Smooth muscle cell (in vitro differentiated cells): ENCODE results near the gene C1QTNF7. TPM values are rescaled to one million over a fixed set of nuclear protein-coding genes. Genes with fewer than 3 reads are reported as not detected.

Experiments used
- DNase-seq: peaks from one replicate; lab custom pipeline; 2025; ENCODE audit not compliant: unreplicated experiment; lab: John Stamatoyannopoulos, UW
- H2AFZ ChIP-seq: fragments of 200-600 bp; sonication (generic); 2 replicates; pipeline ENCODE4 v1.6.0; 2016; ENCODE audit warnings: antibody characterized with exemption, low read depth, mild to moderate bottlenecking
- H3F3A ChIP-seq: fragments of 200-600 bp; sonication (generic); 2 replicates; pipeline ENCODE4 v1.6.0; 2017; ENCODE audit warnings: antibody characterized with exemption, low read depth
- H3K27ac ChIP-seq: fragments of 200-600 bp; sonication (generic); 2 replicates; pipeline ENCODE4 v1.5.1; 2016; ENCODE audit warnings: low read depth, mild to moderate bottlenecking
- H3K27me3 ChIP-seq: fragments of 200-600 bp; sonication (generic); 2 replicates; pipeline ENCODE4 v1.6.1; 2016; ENCODE audit warnings: low read depth, mild to moderate bottlenecking
- H3K36me3 ChIP-seq: fragments of 200-600 bp; sonication (generic); 2 replicates; pipeline ENCODE4 v1.5.1; 2016; ENCODE audit warnings: low read depth
- H3K4me1 ChIP-seq: fragments of 200-600 bp; sonication (generic); 2 replicates; pipeline ENCODE4 v1.5.1; 2016; ENCODE audit warnings: low read depth
- H3K4me2 ChIP-seq: fragments of 200-600 bp; sonication (generic); 2 replicates; pipeline ENCODE4 v1.6.0; 2016; ENCODE audit warnings: mild to moderate bottlenecking
- H3K4me3 ChIP-seq: fragments of 200-600 bp; sonication (generic); 2 replicates; pipeline ENCODE4 v1.5.1; 2016; ENCODE audit warnings: mild to moderate bottlenecking
- H3K79me2 ChIP-seq: fragments of 200-600 bp; sonication (generic); 2 replicates; pipeline ENCODE4 v1.6.0; 2016; ENCODE audit warnings: low read depth, mild to moderate bottlenecking
- H3K9ac ChIP-seq: fragments of 200-600 bp; sonication (generic); 2 replicates; pipeline ENCODE4 v1.6.0; 2016; ENCODE audit warnings: low read depth
- H3K9me3 ChIP-seq: fragments of 200-600 bp; sonication (generic); replicated peaks from 2 replicates; pipeline ENCODE4 v1.5.1; 2016; ENCODE audit warnings: low read depth
- H4K20me1 ChIP-seq: fragments of 200-600 bp; sonication (generic); 2 replicates; pipeline ENCODE4 v1.6.0; 2016; ENCODE audit warnings: low read depth
- WGBS: methylation state at CpG from one replicate; pipeline ENCODE4 v1.1.7; 2016; ENCODE audit warnings: low lambda C conversion rate; 5-methylcytosine and 5-hydroxymethylcytosine counted together
- polyA plus RNA-seq: library from polyadenylated mRNA; unstranded; fragments of >200 nt; fragmentation: Nextera tagmentation; extraction: Ambion mirVana; gene quantifications from 2 replicates; pipeline ENCODE4 v1.2.1, GENCODE V29; 2016
- total RNA-seq: library from RNA; depleted of rRNA; stranded (reverse); fragments of >200 nt; gene quantifications from 2 replicates; pipeline ENCODE4 v1.2.3, GENCODE V29; 2014
- TF ChIP-seq, protein P1 (sequence below): fragments of 200-600 bp; sonication (generic); IDR thresholded peaks from 2 replicates; pipeline ENCODE4 v1.5.1; 2017; ENCODE audit warnings: borderline replicate concordance, mild to moderate bottlenecking, antibody characterized with exemption; ENCODE audit not compliant: insufficient read depth, poor library complexity, severe bottlenecking

The C1QTNF7 gene
- total and polyA plus RNA-seq, 2 experiments from 2014 or later, result 2.3 to 5.3 TPM

DNA sequence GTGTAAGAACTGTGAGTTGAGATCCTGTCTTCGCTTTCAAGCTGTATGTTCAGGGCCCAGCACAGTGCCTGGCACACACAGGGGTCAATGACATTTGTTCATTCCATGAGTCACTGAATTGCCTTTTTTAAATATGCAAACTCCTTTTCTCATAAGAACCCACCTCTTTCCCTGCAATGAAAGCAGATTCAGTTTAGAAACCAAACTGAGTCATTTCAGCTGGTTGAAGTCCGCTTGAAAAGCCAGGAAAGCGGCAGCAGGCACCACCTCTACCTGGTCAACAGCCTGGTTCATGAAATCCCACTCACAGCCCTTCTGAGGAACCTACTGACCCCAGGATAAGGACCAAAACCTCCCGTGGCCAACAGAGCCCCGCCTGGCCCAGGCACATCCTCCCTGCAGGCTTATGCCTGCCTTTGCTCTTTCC lies 4.5 kb upstream of the C1QTNF7 start:
- no peaks in the 10 kb centered on the region for H4K20me1 ChIP-seq
- no peak for DNase-seq
- H3K79me2 ChIP-seq, result no peaks in the 10 kb centered on the region
- H3K4me3 ChIP-seq, result no peak overlapping the region
- H3K9ac ChIP-seq, result no peak overlapping the region
- no peak overlapping the region for H3K27ac ChIP-seq
- no peaks in the 10 kb centered on the region for H3K36me3 ChIP-seq
- no peaks in the 10 kb centered on the region for H3K4me1 ChIP-seq
- H3K4me2 ChIP-seq, result no peak overlapping the region
- TF ChIP-seq, protein P1, sequence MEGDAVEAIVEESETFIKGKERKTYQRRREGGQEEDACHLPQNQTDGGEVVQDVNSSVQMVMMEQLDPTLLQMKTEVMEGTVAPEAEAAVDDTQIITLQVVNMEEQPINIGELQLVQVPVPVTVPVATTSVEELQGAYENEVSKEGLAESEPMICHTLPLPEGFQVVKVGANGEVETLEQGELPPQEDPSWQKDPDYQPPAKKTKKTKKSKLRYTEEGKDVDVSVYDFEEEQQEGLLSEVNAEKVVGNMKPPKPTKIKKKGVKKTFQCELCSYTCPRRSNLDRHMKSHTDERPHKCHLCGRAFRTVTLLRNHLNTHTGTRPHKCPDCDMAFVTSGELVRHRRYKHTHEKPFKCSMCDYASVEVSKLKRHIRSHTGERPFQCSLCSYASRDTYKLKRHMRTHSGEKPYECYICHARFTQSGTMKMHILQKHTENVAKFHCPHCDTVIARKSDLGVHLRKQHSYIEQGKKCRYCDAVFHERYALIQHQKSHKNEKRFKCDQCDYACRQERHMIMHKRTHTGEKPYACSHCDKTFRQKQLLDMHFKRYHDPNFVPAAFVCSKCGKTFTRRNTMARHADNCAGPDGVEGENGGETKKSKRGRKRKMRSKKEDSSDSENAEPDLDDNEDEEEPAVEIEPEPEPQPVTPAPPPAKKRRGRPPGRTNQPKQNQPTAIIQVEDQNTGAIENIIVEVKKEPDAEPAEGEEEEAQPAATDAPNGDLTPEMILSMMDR, result no peak
- WGBS, result 92% methylated on average over 5 of the region's 5 CpGs
- no peaks in the 10 kb centered on the region for H3F3A ChIP-seq
- H3K9me3 ChIP-seq, result no peaks in the 10 kb centered on the region
- H3K27me3 ChIP-seq, result no peaks in the 10 kb centered on the region
- no peak overlapping the region for H2AFZ ChIP-seq

DNA sequence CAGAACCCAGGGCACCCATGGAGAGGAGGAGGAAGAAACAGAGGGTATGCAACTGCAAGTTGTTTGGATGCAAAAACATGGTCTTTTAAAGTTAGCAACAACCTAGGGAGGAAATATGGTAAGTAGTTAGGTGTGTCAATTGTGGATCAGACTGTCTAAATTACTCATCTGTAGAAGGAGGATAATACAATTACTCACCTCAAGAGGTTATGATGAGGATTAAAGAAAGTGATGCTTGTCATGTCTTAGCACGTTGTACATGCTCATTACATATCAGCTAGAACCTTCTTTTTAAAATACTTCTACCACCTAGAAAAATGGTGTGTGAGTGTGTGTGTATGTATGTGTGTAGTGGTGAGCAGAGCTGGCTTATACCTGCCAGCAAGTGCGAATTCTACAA lies 2.3 kb upstream of the C1QTNF7 start:
- H2AFZ ChIP-seq, result no peak overlapping the region
- H3K27ac ChIP-seq, result no peak overlapping the region
- H3K4me3 ChIP-seq, result no peak overlapping the region
- no peak overlapping the region for H3K9ac ChIP-seq
- H4K20me1 ChIP-seq, result no peaks in the 10 kb centered on the region
- WGBS, result 82% methylated on average over 2 of the region's 2 CpGs
- TF ChIP-seq, protein P1, result no peak
- H3K79me2 ChIP-seq, result no peaks in the 10 kb centered on the region
- H3K4me2 ChIP-seq, result no peak overlapping the region
- no peaks in the 10 kb centered on the region for H3K4me1 ChIP-seq
- H3K36me3 ChIP-seq, result no peaks in the 10 kb centered on the region
- DNase-seq, result no peak
- H3F3A ChIP-seq, result no peaks in the 10 kb centered on the region
- no peaks in the 10 kb centered on the region for H3K27me3 ChIP-seq
- H3K9me3 ChIP-seq, result no peaks in the 10 kb centered on the region

DNA sequence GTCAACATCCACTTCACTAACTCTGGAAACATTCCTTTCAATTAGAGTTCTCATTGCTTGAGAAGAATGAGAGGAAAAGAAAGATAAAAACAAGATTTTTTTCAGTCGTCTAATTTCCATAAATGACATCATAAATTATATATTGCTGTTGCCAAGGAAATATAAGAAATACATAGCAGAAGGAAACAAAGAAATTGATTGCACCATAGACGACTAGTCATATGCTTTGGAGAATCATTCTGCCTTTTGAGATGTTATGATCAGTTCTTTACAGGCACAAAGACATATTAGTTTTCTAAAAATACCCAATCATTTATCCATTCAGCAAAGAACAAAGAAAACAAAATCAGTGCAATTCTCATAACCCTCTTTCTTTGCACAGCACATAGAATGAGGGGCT lies 672 bp upstream of the C1QTNF7 start:
- Histone ChIP-seq H3K27me3 (no peaks in the 10 kb centered on the region), H4K20me1 (no peaks in the 10 kb centered on the region), H3K9ac (no peak overlapping the region), H3K79me2 (no peaks in the 10 kb centered on the region), H2AFZ (no peak overlapping the region), H3F3A (no peaks in the 10 kb centered on the region), H3K9me3 (no peaks in the 10 kb centered on the region), H3K27ac (peak overlapping the region; percentile 4), H3K4me1 (no peaks in the 10 kb centered on the region), H3K4me2 (no peak overlapping the region), H3K36me3 (no peaks in the 10 kb centered on the region), H3K4me3 (no peak overlapping the region)
- no peak for DNase-seq
- TF ChIP-seq, protein P1, result no peak
- WGBS, result 87% methylated on average over 2 of the region's 2 CpGs

DNA sequence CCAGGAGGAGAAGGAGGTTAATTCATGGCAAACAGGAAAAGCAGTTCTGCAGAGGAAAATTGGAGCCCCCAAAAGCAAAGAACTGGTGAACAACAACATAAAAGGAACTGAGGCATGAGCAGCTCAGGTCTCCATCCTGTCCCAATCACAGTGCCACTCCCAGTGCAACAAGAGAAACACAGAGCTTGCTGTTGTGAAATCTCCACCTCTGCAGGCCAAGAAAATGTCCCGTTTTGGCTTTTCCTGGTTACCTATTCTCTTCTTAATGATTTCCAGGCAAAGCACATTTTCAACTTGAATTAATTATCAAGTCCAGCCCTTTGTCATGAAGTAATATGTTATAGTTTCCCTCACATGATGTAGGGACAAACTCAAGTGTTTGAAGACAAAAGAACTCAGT lies 778 bp downstream of the C1QTNF7 start:
- Histone ChIP-seq H3K79me2 (no peaks in the 10 kb centered on the region), H3K27me3 (no peaks in the 10 kb centered on the region), H3K27ac (no peak overlapping the region), H3K36me3 (no peaks in the 10 kb centered on the region), H3K4me1 (no peaks in the 10 kb centered on the region), H2AFZ (no peak overlapping the region), H3K4me3 (no peak overlapping the region), H3K4me2 (no peak overlapping the region), H3K9me3 (no peaks in the 10 kb centered on the region), H4K20me1 (no peaks in the 10 kb centered on the region), H3F3A (no peaks in the 10 kb centered on the region), H3K9ac (no peak overlapping the region)
- TF ChIP-seq, protein P1, result no peak
- DNase-seq, result no peak
- WGBS, result 92% methylated on average over 1 of the region's 1 CpG
